GM18526 (cell line): Measurements from ENCODE around the gene ANKRD16.

Source experiments
- POLR2A ChIP-seq: IDR thresholded peaks from 3 replicates; pipeline ENCODE4 v1.6.1; 2011; ENCODE audit not compliant: insufficient read length; ENCODE audit errors: extremely low read depth

ANKRD16 gene

GRCh38 chr10:5910323-5911100 is 20.8 kb upstream of the ANKRD16 start:
- TF ChIP-seq POLR2A = no peak

DNA sequence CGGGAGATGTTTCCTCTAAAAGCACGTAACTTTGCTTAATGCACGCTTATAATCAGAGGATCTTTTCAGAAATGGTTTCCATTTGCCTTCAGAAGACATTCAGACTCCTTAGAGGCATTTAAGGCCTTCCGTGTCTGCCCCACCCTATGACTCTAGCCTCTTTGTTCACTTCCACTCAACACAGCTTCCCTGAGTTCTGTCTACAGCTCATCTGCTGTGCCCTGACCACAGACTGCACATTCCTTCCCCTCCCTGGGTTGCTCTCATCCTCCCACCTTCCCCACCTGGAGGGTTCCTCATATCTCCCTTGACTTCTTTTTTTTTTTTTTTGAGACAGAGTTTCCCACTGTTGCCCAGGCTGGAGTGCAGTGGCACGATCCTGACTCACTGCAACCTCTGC is 17.0 kb upstream of the ANKRD16 start:
- TF ChIP-seq POLR2A = no peak

GRCh38 chr10:5905854-5906507 is 16.3 kb upstream of the ANKRD16 start:
- no peak for TF ChIP-seq POLR2A

DNA sequence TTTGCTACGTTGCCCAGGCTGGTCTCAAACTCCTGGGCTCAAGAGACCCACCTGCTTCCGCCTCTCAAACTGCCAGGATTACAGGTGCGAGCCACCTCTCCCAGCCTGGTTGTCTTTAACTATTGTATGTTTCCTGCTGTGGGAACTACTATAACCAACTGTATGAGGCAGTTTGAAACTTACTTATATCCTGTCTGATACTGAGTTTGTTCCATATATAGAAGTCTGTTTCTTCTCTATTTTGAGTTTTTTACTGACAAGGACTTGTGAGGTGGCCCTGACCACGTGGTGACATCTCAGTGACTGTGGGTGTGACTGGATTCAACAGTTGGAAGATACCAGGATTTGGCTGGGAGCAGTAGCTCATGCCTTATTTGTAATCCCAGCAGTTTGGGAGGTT is 14.5 kb upstream of the ANKRD16 start:
- no peak for TF ChIP-seq POLR2A

- TF ChIP-seq POLR2A = no peak
These were observed 13.9 kb upstream of the ANKRD16 start for GRCh38 chr10:5903563-5903962.

DNA sequence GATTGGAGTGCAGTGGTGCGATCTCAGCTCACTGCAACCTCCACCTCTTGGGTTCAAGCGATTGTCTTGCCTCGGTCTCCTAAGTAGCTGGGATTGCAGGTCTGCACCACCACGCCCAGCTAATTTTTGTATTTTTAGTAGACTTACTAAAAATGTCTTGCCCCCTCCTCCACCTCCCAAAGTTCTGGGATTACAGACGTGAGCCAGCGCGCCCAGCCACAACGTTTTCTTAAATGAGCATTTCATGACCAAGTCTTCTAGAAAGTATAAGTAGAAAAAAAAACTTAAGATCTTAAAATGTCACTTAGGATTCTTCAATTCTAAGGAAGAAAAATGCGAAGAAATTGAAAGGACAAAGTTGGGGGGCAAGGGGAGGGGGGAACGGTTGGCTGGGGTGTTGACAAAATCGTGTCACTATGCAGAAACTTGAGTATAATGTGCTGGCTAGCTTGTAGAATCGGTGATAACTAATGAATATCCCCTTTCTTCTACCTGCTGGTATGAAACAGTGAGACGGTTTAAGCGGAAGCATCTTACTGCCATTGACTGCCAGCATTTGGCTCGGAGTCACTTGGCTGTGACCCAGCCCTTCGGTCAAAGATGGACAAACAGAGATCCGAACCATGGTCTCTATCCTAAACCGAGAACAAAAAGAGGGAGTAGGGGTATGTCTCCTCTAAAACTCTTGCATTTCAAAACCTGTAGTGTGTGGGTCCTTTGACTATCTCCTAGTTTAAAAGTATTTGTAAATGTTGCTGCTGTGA is 13.0 kb upstream of the ANKRD16 start:
- TF ChIP-seq POLR2A = no peak

GRCh38 chr10:5900247-5900646 is 10.6 kb upstream of the ANKRD16 start:
- TF ChIP-seq POLR2A = no peak

DNA sequence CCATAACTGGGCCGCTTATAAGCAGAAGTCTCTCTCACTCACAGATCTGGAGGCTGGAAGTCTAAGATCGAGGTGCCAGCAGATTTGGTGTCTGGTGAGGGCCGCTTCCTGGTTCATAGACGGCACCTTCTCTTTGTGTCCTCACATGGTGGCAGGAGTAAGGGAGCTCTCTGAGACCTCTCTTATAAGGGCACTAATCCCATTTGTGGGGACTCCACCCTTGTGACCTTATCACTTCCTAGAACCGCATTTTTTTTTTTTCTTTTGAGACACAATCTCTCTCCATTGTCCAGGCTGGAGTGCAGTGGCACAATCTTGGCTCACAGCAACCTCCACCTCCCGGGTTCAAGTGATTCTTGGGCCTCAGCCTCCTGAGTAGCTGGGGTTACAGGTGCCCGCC is 8.5 kb upstream of the ANKRD16 start:
- TF ChIP-seq POLR2A = no peak

DNA sequence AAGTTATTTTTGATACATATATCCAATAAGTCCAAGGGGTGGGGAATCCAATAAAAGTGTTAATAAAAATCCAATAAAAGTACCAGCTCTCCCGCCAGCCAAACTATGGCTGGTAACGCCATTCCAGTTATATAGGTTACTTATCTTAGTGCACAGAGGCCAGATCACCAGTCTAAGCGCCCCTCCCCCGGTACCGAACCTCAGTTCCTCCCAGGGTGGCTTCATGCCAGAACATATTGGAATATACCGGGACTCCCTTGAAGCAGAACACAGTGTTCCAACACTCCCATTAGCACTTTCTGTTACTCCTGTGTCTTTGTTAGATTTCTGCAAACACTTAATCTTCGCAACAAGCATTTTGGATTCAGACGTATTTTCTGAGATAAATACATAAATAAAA is 7.8 kb upstream of the ANKRD16 start:
- no peak for TF ChIP-seq POLR2A

- no peak for TF ChIP-seq POLR2A
These were observed 7.3 kb upstream of the ANKRD16 start for GRCh38 chr10:5897053-5897340.

- TF ChIP-seq POLR2A = no peak
These were observed 6.7 kb upstream of the ANKRD16 start for GRCh38 chr10:5896208-5897052.

GRCh38 chr10:5895804-5896203 is 6.1 kb upstream of the ANKRD16 start:
- TF ChIP-seq POLR2A = no peak

DNA sequence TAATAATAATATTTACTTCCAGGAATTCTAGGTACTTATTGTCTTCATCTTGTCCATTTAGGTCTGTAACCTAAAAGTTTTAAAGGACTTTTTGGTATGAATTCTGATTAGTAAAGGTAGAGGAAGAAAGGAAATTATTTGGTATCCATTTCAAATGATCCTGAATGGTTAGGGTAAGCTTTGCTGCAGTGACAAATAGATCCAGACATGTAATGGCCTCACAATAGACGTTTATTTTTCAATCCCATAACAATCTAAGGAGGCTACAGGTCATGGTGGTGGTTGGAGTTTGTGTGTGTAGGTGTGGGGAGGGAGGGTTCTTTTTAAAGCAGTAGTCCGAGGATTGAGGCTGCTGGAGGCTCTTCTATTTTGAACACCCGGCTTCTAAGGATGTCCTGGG is 5.7 kb upstream of the ANKRD16 start:
- no peak for TF ChIP-seq POLR2A

- no peak for TF ChIP-seq POLR2A
These were observed 5.2 kb upstream of the ANKRD16 start for GRCh38 chr10:5894873-5895272.

GRCh38 chr10:5894403-5894802 is 4.7 kb upstream of the ANKRD16 start:
- TF ChIP-seq POLR2A = no peak
